H9 (cell line): ENCODE results near the gene GPR153. TPM values are rescaled to one million over a fixed set of nuclear protein-coding genes. Genes with fewer than 3 reads are reported as not detected.

Experiments
- DNase-seq: peaks from one replicate; pipeline ENCODE4 v3.0.0-alpha.2; 2017
- H2AFZ ChIP-seq: one replicate; pipeline ENCODE4 v1.6.1; 2013; ENCODE audit warnings: mild to moderate bottlenecking, low read length, control low read depth, moderate library complexity
- H2AK5ac ChIP-seq: 2 replicates; pipeline ENCODE4 v1.6.1; 2013; ENCODE audit warnings: low read length, control low read depth, mixed read lengths; ENCODE audit not compliant: insufficient read length
- H2BK120ac ChIP-seq: one replicate; pipeline ENCODE4 v1.6.1; 2013; ENCODE audit warnings: low read depth, mild to moderate bottlenecking, low read length, control low read depth, inconsistent platforms; ENCODE audit not compliant: poor library complexity, severe bottlenecking
- H2BK12ac ChIP-seq: 2 replicates; pipeline ENCODE4 v1.6.1; 2013; ENCODE audit warnings: low read length, control low read depth, mixed read lengths, low read depth; ENCODE audit not compliant: insufficient read length
- H2BK15ac ChIP-seq: 2 replicates; pipeline ENCODE4 v1.6.1; 2013; ENCODE audit warnings: low read depth, low read length, control low read depth
- H2BK20ac ChIP-seq: one replicate; pipeline ENCODE4 v1.6.1; 2013; ENCODE audit warnings: low read depth, mild to moderate bottlenecking, low read length, control low read depth, inconsistent platforms; ENCODE audit not compliant: poor library complexity, severe bottlenecking
- H2BK5ac ChIP-seq: 2 replicates; pipeline ENCODE4 v1.6.1; 2013; ENCODE audit warnings: low read length, control low read depth, mixed read lengths; ENCODE audit not compliant: insufficient read length
- H3K14ac ChIP-seq: 2 replicates; pipeline ENCODE4 v1.6.1; 2013; ENCODE audit warnings: low read length, control low read depth; ENCODE audit not compliant: insufficient read depth
- H3K18ac ChIP-seq: 2 replicates; pipeline ENCODE4 v1.6.1; 2013; ENCODE audit warnings: low read depth, mild to moderate bottlenecking, mixed read lengths, low read length, control low read depth; ENCODE audit not compliant: insufficient read length
- H3K23ac ChIP-seq: 2 replicates; pipeline ENCODE4 v1.6.1; 2013; ENCODE audit warnings: low read length, control low read depth, mixed read lengths, low read depth; ENCODE audit not compliant: insufficient read length
- H3K23me2 ChIP-seq: 2 replicates; pipeline ENCODE4 v1.6.1; 2013; ENCODE audit warnings: low read depth, mild to moderate bottlenecking, mixed read lengths, low read length, control low read depth; ENCODE audit not compliant: insufficient read length, poor library complexity, severe bottlenecking
- H3K27ac ChIP-seq: 2 replicates; pipeline ENCODE4 v1.5.1; 2013; ENCODE audit warnings: low read length, control low read depth, mixed read lengths, low read depth; ENCODE audit not compliant: insufficient read length
- H3K27me3 ChIP-seq: 2 replicates; pipeline ENCODE4 v1.6.1; 2013; ENCODE audit warnings: low read length, control low read depth, inconsistent platforms; ENCODE audit not compliant: insufficient read depth
- H3K4ac ChIP-seq: 2 replicates; pipeline ENCODE4 v1.6.1; 2013; ENCODE audit warnings: low read depth, mild to moderate bottlenecking, control low read depth, inconsistent platforms, low read length, moderate library complexity
- H3K4me1 ChIP-seq: 2 replicates; pipeline ENCODE4 v1.6.1; 2013; ENCODE audit warnings: low read length, control low read depth, inconsistent platforms; ENCODE audit not compliant: insufficient read depth
- H3K4me2 ChIP-seq: 2 replicates; pipeline ENCODE4 v1.6.1; 2013; ENCODE audit warnings: low read length, control low read depth, mixed read lengths; ENCODE audit not compliant: insufficient read length, insufficient read depth
- H3K56ac ChIP-seq: 2 replicates; pipeline ENCODE4 v1.6.1; 2013; ENCODE audit warnings: low read depth, mild to moderate bottlenecking, mixed read lengths, low read length, control low read depth; ENCODE audit not compliant: insufficient read length
- H3K79me1 ChIP-seq: 2 replicates; pipeline ENCODE4 v1.6.1; 2013; ENCODE audit warnings: low read depth, mild to moderate bottlenecking, moderate library complexity, low read length, control low read depth, inconsistent platforms; ENCODE audit not compliant: insufficient read depth, poor library complexity, severe bottlenecking
- H3K79me2 ChIP-seq: 2 replicates; pipeline ENCODE4 v1.6.1; 2013; ENCODE audit warnings: low read length, control low read depth, inconsistent platforms; ENCODE audit not compliant: insufficient read depth
- H3K9ac ChIP-seq: 2 replicates; pipeline ENCODE4 v1.6.1; 2013; ENCODE audit warnings: low read length, control low read depth, mixed read lengths; ENCODE audit not compliant: insufficient read length; ENCODE audit errors: extremely low read depth
- H3K9me3 ChIP-seq: one replicate; pipeline ENCODE4 v1.6.1; 2013; ENCODE audit warnings: low read depth, low read length, inconsistent platforms; ENCODE audit not compliant: control insufficient read depth
- H3T11ph ChIP-seq: one replicate; pipeline ENCODE4 v1.6.1; 2013; ENCODE audit warnings: mild to moderate bottlenecking, low read length, control low read depth, inconsistent platforms
- H4K20me1 ChIP-seq: one replicate; pipeline ENCODE4 v1.6.1; 2013; ENCODE audit not compliant: control insufficient read depth, insufficient read length, insufficient read depth
- H4K5ac ChIP-seq: 2 replicates; pipeline ENCODE4 v1.6.1; 2013; ENCODE audit warnings: low read depth, mild to moderate bottlenecking, mixed read lengths, low read length, control low read depth; ENCODE audit not compliant: insufficient read length
- H4K8ac ChIP-seq: replicated peaks from 2 replicates; pipeline ENCODE4 v1.6.1; 2013; ENCODE audit warnings: low read length, control low read depth, mixed read lengths, low read depth; ENCODE audit not compliant: insufficient read length
- H4K91ac ChIP-seq: 2 replicates; pipeline ENCODE4 v1.6.1; 2013; ENCODE audit warnings: low read depth, mild to moderate bottlenecking, moderate library complexity, mixed read lengths, low read length, control low read depth; ENCODE audit not compliant: insufficient read length
- H3K27ac Mint-ChIP-seq, 3 experiments: 2 replicates in 2 of 3; 3 replicates in 1 of 3; pipeline ENCODE4 v1.8.0; 2020 to 2021; ENCODE audit warnings: mixed read lengths in 3 of 3, mild to moderate bottlenecking in 1 of 3, moderate library complexity in 1 of 3
- H3K27me3 Mint-ChIP-seq: 2 replicates; pipeline ENCODE4 v1.8.0; 2021; ENCODE audit warnings: low read depth, mild to moderate bottlenecking, moderate library complexity, mixed read lengths
- H3K36me3 Mint-ChIP-seq, 3 experiments: 2 replicates in 2 of 3; 3 replicates in 1 of 3; pipeline ENCODE4 v1.8.0; 2020 to 2021; ENCODE audit warnings: low read depth in 3 of 3, mixed read lengths in 3 of 3; ENCODE audit not compliant: insufficient read depth in 1 of 3
- H3K4me1 Mint-ChIP-seq, 2 experiments: 2 replicates each; pipeline ENCODE4 v1.8.0; 2020; ENCODE audit warnings: mixed read lengths in 2 of 2
- H3K4me3 Mint-ChIP-seq, 2 experiments: 2 replicates in 1 of 2; 3 replicates in 1 of 2; pipeline ENCODE4 v1.8.0; 2020 to 2021; ENCODE audit warnings: mild to moderate bottlenecking in 2 of 2, mixed read lengths in 2 of 2, moderate library complexity in 1 of 2
- H3K9me3 Mint-ChIP-seq, 2 experiments: 2 replicates in 1 of 2; 3 replicates in 1 of 2; pipeline ENCODE4 v1.8.0; 2020; ENCODE audit warnings: mild to moderate bottlenecking in 2 of 2, mixed read lengths in 2 of 2, moderate library complexity in 1 of 2
- CTCF ChIP-seq: fragments of 200-600 bp; sonication (generic); conservative IDR thresholded peaks from 3 replicates; pipeline ENCODE4 v1.8.0; 2021; ENCODE audit warnings: antibody characterized with exemption, mild to moderate bottlenecking
- WGBS: extraction: QIAGEN DNeasy Blood & Tissue Kit; methylation state at CpG from one replicate; pipeline ENCODE4 v1.1.7; 2013; ENCODE audit warnings: missing lambda C conversion rate, low lambda C conversion rate, mixed read lengths; ENCODE audit not compliant: insufficient read length; ENCODE audit errors: extremely low coverage; 5-methylcytosine and 5-hydroxymethylcytosine counted together
- total RNA-seq: library from RNA; stranded (reverse); gene quantifications from 2 replicates; pipeline ENCODE4 v1.2.1, GENCODE V29; 2021

The GPR153 gene
- total RNA-seq, 1 experiment from 2014 or later = 8.9 TPM

GRCh38 chr1:6303397-6304012, 42.6 kb upstream of the GPR153 start:
- no peaks in the 10 kb centered on the region for H3K4me1 Mint-ChIP-seq
- H3K14ac ChIP-seq = no peak overlapping the region; the same call in 1 of the 2 replicates
- DNase-seq = no peak

More at GRCh38 chr1:6303397-6304012, 42.6 kb upstream of the GPR153 start:
- no CpG with 5 or more reads among the region's 15 CpGs for WGBS
- Histone ChIP-seq H4K5ac (no peak overlapping the region), H2AK5ac (no peak overlapping the region), H2BK15ac (no peak overlapping the region), H3K4me2 (no peak overlapping the region), H3K27me3 (no peaks in the 10 kb centered on the region), H2BK120ac (no peak overlapping the region), H3K4ac (no peak overlapping the region), H3K18ac (no peak overlapping the region), H3T11ph (no peak overlapping the region), H2BK20ac (no peak overlapping the region), H3K23ac (no peak overlapping the region), H2BK5ac (no peak overlapping the region), H2AFZ (no peak overlapping the region), H3K56ac (no peak overlapping the region), H3K79me2 (no peaks in the 10 kb centered on the region), H3K27ac (no peak overlapping the region), H3K9ac (no peak overlapping the region), H3K9me3 (no peaks in the 10 kb centered on the region), H4K20me1 (no peaks in the 10 kb centered on the region), H4K8ac (no peak overlapping the region), H3K4me1 (no peaks in the 10 kb centered on the region), H4K91ac (no peak overlapping the region), H3K23me2 (no peaks in the 10 kb centered on the region), H2BK12ac (no peak overlapping the region), H3K79me1 (no peaks in the 10 kb centered on the region)
- Mint-ChIP-seq H3K36me3 (peaks cover 29 to 43% (median 36%) of the 10 kb centered on the region in 3 experiments), H3K9me3 (peaks cover 22% of the 10 kb centered on the region in 2 experiments; a peak in 4 of 5 replicates), H3K27ac (no peak overlapping the region; a peak in 1 of 7 replicates), H3K27me3 (no peaks in the 10 kb centered on the region), H3K4me3 (no peak overlapping the region)
- TF ChIP-seq CTCF = no peak
